ENCODE results near the gene RHOB. TPM values are rescaled to one million over a fixed set of nuclear protein-coding genes. Genes with fewer than 3 reads are reported as not detected.

RHOB gene
- total and polyA plus RNA-seq, 2 donors (not counting 1 experiment from before 2014, with no cell fraction given), result 63.0 to 1,037 TPM

DNA sequence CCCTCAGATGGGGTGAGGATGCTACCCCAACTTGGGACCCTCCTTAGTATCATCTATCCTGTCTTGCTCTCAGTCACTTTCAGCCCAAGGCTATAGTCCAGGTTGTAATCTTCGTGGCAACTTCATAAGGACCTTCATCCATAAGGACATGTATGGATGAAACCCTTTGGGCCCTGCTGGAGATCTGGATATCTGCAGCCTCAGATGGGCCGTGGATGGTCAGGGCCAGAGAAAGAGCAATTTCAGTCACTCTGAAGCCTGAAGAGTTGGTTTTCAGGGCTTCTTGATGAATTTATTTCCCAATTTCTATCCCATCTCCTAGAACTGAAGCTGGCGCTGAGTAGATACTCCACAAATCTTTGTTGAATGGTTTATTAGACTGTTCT lies 28.7 kb downstream of the RHOB start:
- POLR2A ChIA-PET, result no interaction called here
- DNase-seq, result no peak
- H3K36me3 ChIP-seq (replicated peaks in 1 of 2; ENCODE audit: control extremely low read depth in 1 of 2, control insufficient read depth in 1 of 2, extremely low read depth in 1 of 2, insufficient read depth in 2 of 2, low read length in 1 of 2), result no peaks in the 10 kb centered on the region
- no peaks in the 10 kb centered on the region for H3K4me1 ChIP-seq (ENCODE audit: control insufficient read depth in 2 of 2, insufficient read depth in 2 of 2, low read length in 2 of 2)
- H3K9me3 ChIP-seq (ENCODE audit: control extremely low read depth in 1 of 3, control insufficient read depth in 2 of 3, insufficient read depth in 1 of 3, low read length in 2 of 3), result peaks cover 0 to 3% (median 0%) of the 10 kb centered on the region in 3 donors
- no peak for TF ChIP-seq EZH2 (IDR thresholded peaks at IDR 0.05; ENCODE audit: borderline replicate concordance, insufficient read depth, low read depth, low read length, poor library complexity, severe bottlenecking)
- TF ChIP-seq CTCF (IDR thresholded peaks at IDR 0.05), result no peak
- peaks cover 2% of the 10 kb centered on the region for H3K4me1 Mint-ChIP-seq
- H3K9ac ChIP-seq (ENCODE audit: low read length), result no peak overlapping the region
- no peak overlapping the region for H3K27ac Mint-ChIP-seq
- CTCF ChIA-PET, result interaction anchor here (1.5 kb wide), 1 partner anchor 10 kb away, joined by 3 read pairs; no protein-coding TSS in a partner anchor
- no peak for ATAC-seq (ENCODE audit: low read depth)
- H4K20me1 ChIP-seq (ENCODE audit: control insufficient read depth, insufficient read depth, low read length, poor library complexity, severe bottlenecking), result no peaks in the 10 kb centered on the region
- no peak overlapping the region for H2AFZ ChIP-seq (ENCODE audit: insufficient read depth, low read depth, low read length, poor library complexity, severe bottlenecking)
- H3K79me2 ChIP-seq (ENCODE audit: control insufficient read depth, insufficient read depth, low read length), result no peaks in the 10 kb centered on the region
- no peak overlapping the region for H3K4me3 ChIP-seq (ENCODE audit: control extremely low read depth in 1 of 5, extremely low read depth in 1 of 5, insufficient read depth in 1 of 5, low read depth in 2 of 5, low read length in 4 of 5)
- no peak overlapping the region for H3K4me2 ChIP-seq (replicated peaks; ENCODE audit: low read depth, low read length, poor library complexity, severe bottlenecking)
- no peak overlapping the region for H3K27ac ChIP-seq (ENCODE audit: low read length in 2 of 2)
- H3K27me3 Mint-ChIP-seq, result peaks cover 12% of the 10 kb centered on the region
- H3K27me3 ChIP-seq (replicated peaks in 1 of 4; ENCODE audit: control extremely low read depth in 1 of 4, control insufficient read depth in 3 of 4, insufficient read depth in 4 of 4, low read length in 3 of 4), result no peaks in the 10 kb centered on the region
- intact Hi-C loops (cut with micrococcal nuclease), result no loop called here
- no peaks in the 10 kb centered on the region for H3K9me3 Mint-ChIP-seq (ENCODE audit: insufficient read depth)
- no peak overlapping the region for H3K4me3 Mint-ChIP-seq
- 80% methylated on average over 1 of the region's 3 CpGs for WGBS (ENCODE audit: insufficient coverage)

- TF ChIP-seq EZH2 (IDR thresholded peaks at IDR 0.05; ENCODE audit: borderline replicate concordance, insufficient read depth, low read depth, low read length, poor library complexity, severe bottlenecking), result no peak
- no peak for TF ChIP-seq CTCF (IDR thresholded peaks at IDR 0.05)
- DNase-seq (no peak), ATAC-seq (ENCODE audit: low read depth) (no peak)
- peaks cover 12% of the 10 kb centered on the region for H3K27me3 Mint-ChIP-seq
- H4K20me1 ChIP-seq (ENCODE audit: control insufficient read depth, insufficient read depth, low read length, poor library complexity, severe bottlenecking), result no peaks in the 10 kb centered on the region
- H3K4me1 Mint-ChIP-seq, result peaks cover 2% of the 10 kb centered on the region
- H3K9me3 ChIP-seq (ENCODE audit: control extremely low read depth in 1 of 3, control insufficient read depth in 2 of 3, insufficient read depth in 1 of 3, low read length in 2 of 3), result peaks cover 0 to 3% (median 0%) of the 10 kb centered on the region in 3 donors
- H2AFZ ChIP-seq (ENCODE audit: insufficient read depth, low read depth, low read length, poor library complexity, severe bottlenecking), result no peak overlapping the region
- WGBS (ENCODE audit: insufficient coverage), result no CpG with 5 or more reads among the region's 1 CpG
- intact Hi-C loops (cut with micrococcal nuclease), result no loop called here
- no peak overlapping the region for H3K27ac Mint-ChIP-seq
- no peak overlapping the region for H3K27ac ChIP-seq (ENCODE audit: low read length in 2 of 2)
- POLR2A ChIA-PET, result no interaction called here
- H3K4me2 ChIP-seq (replicated peaks; ENCODE audit: low read depth, low read length, poor library complexity, severe bottlenecking), result no peak overlapping the region
- no peaks in the 10 kb centered on the region for H3K9me3 Mint-ChIP-seq (ENCODE audit: insufficient read depth)
- H3K4me1 ChIP-seq (ENCODE audit: control insufficient read depth in 2 of 2, insufficient read depth in 2 of 2, low read length in 2 of 2), result no peaks in the 10 kb centered on the region
- no peaks in the 10 kb centered on the region for H3K27me3 ChIP-seq (replicated peaks in 1 of 4; ENCODE audit: control extremely low read depth in 1 of 4, control insufficient read depth in 3 of 4, insufficient read depth in 4 of 4, low read length in 3 of 4)
- CTCF ChIA-PET, result interaction anchor here (1.0 to 1.5 kb wide), 2 partner anchors 9 to 461 kb away, joined by 3 read pairs; no protein-coding TSS in a partner anchor
- H3K79me2 ChIP-seq (ENCODE audit: control insufficient read depth, insufficient read depth, low read length), result no peaks in the 10 kb centered on the region
- no peak overlapping the region for H3K4me3 ChIP-seq (ENCODE audit: control extremely low read depth in 1 of 5, extremely low read depth in 1 of 5, insufficient read depth in 1 of 5, low read depth in 2 of 5, low read length in 4 of 5)
- H3K4me3 Mint-ChIP-seq, result no peak overlapping the region
- H3K36me3 ChIP-seq (replicated peaks in 1 of 2; ENCODE audit: control extremely low read depth in 1 of 2, control insufficient read depth in 1 of 2, extremely low read depth in 1 of 2, insufficient read depth in 2 of 2, low read length in 1 of 2), result no peaks in the 10 kb centered on the region
- H3K9ac ChIP-seq (ENCODE audit: low read length), result no peak overlapping the region
Observed at GRCh38 chr2:20476481-20476880, 29.6 kb downstream of the RHOB start.
